GM18870 (cell line): ENCODE results near the gene B3GNT8.
"Not testable (repeated sequence)": the region's sequence is repeated elsewhere in the genome, so short reads cannot be mapped to it uniquely, and the experiment has no call there.

ENCODE experiments used
- ATAC-seq: cut with Tn5 transposase; IDR thresholded peaks from one replicate; pipeline ENCODE4 v1.9.1; 2021; ENCODE audit warnings: moderate library complexity; ENCODE audit not compliant: unreplicated experiment

B3GNT8 gene

DNA sequence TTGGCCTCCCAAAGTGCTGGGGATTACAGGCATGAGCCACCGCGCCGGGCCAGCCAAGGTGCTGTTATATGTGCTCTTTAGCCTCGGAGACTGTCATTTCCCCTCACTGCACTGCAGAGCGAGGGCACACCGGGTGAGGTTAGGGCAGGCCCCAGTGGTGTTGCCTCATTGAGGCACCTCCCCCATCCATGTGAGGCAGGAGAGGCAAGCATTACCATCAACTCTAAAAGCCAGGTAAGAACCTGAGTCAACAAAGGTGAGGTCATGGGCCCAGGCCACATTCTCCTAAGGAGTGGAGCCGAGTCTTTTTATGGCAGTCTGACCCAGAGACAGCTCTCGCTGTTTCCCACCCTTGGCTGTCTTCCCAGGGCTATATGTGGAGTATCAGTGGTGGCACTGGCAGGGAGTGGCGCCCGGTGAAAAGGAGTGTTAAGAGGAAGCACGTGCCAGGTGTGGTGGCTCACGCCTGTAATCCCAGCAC is 10.9 kb downstream of the B3GNT8 start:
- ATAC-seq = no peak

DNA sequence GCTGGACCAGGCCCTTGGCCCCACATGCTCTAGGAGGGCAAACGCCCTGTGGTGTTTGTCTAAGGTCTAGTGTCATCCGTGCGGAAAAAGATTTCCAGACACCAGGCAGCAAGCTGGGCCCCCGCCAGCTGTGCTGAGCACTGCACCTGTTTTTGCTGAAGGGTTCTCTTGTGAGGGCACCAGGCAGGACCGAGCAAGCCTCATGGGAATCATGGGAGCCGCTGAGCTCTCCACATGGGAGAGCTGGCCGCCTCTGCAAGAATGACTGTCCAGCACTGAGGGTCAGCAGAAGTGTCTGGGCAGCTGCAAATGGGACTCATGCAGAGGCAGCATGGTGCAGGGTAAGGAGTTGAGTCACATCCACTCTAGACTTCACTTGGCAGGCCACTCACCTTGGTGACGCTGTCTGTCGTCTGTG is 12.0 kb downstream of the B3GNT8 start:
- no peak for ATAC-seq

DNA sequence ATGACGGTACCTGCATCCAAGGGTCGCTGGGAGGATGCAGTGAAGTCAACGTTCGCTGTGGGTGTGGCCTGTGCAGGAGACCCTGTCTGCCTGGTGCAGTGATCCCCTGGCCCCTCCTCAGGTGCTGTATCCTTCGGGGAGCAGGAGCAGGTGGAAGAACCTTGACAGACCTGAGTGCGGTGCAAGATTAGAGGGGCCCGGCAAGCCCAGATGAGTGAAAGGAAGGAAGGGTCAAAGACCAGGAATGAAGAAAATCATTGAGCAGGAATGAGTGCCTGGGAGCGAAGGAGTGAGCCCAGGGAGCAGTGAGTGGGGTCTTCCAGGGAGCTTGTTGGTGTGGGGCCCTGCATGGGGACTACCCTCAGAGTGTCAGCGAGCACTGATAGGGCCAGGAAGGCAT is 12.7 kb downstream of the B3GNT8 start:
- ATAC-seq = no peak

DNA sequence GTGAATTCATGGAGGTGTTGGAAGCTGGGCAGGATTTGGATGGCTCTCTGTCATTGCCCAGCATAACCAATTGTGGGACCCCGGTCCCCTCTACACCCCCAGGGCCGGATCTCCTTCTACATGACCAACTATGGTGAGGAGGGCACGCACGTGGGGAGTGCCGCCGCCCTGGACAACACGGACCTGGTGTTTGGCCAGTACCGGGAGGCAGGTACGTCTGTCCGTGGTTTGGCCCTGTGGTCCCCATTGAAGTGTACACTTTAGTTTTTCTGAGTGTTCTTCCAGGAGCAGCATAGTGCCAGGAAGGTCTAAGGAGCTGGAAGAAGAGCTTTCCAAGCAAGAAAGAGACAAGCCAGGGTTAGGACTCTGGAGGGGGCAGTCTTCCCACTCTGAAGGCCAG is 13.2 kb downstream of the B3GNT8 start:
- no peak for ATAC-seq

DNA sequence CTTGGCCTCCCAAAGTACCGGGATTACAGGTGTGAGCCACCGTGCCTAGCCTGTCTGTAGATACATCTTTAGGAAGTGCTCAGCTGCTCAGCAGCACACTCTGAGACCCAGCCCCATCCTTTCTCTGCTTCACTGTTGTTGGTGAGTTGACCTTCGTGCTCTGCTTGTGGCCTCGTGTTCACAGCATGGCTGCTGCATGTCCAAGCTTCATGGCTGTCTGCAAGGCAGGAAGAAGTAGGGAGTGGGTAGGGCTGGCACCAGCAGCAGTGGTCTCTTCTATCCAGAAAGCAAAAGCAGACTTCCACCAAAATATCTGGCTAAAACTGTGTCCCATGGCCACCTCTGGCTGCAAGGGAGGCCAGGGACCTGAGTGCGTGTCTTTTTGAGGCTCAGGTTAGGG is 14.2 kb downstream of the B3GNT8 start:
- ATAC-seq = no peak

DNA sequence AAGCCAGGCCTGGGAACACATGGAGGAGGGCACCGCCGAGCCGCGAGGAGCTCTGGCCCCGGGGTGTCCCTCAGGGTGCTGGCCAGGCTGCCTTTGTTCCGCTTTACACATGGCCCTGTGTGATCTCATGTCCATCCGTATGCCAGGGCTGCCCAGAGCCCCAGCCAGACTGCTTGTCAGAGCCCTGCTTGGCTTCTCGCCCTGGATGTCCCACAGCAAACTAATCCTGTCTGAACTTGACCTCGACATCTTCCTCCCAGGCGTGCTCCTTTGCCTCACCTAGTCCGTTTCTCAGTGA is 15.3 kb downstream of the B3GNT8 start:
- no peak for ATAC-seq

DNA sequence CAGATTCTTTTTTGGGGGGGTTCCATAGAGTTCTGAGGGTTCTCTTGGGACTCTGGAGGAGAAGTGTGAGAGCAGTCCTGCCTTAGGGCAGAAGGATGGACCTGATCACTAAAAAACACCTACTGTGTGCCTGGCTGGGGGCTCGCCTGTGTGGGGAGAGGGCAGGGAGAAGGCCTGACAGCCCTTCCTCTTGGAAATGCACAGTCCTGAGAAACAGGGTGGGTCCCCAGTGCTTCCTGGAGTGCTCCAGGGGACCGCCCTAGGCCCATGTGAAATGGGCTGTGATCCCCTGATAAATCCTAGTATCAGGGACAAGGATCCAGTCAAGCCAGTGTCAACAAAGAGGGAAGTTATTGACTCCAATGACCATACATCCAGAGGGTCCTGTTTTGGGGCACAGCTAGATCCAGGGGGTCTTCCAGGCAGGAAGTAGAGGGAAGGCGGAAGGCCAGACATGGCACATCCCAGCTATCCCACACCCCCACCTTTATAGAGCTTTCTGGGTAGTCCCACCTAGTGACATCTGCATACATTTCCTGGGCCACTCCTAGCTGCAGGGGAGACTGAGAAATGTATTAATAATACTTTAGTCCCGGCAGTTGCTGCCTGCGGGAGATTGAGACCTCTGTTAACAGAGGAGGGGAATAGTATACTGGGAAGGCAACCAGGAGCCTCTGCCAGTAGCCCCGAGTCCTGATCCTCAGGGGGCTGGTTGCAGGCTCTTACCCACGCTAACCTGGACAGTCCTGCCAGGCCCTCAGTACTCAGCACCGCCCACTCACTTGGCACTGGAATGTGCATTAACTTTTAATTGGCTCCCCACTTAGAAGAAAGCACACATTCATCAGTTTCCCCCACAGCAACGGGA is 15.8 kb downstream of the B3GNT8 start:
- ATAC-seq = no peak

DNA sequence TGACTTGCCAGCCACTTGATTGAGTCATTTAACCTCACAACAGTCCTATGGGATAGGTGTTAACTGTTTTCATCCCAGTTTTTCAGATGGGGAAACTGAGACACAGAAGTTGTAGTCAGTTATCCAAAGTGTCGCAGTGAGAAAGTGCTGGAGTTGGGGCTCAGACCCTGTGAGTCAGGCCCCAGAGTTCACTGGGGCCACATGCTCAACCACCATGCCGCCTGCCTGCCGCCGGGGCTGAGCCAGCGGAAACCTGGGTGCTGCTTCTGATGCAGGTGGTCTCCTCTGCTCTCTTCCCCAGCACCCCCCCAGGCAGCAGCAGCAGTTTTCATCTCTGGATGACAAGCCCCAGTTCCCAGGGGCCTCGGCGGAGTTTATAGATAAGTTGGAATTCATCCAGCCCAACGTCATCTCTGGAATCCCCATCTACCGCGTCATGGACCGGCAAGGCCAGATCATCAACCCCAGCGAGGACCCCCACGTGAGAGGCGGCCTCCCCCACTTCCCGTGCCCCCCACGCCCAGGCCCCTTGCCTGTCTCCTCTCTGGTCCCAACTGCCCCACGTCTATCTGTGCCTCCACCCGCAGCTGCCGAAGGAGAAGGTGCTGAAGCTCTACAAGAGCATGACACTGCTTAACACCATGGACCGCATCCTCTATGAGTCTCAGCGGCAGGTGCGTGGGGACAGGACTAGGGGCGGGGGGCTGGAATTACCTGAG is 16.7 kb downstream of the B3GNT8 start:
- no peak for ATAC-seq

DNA sequence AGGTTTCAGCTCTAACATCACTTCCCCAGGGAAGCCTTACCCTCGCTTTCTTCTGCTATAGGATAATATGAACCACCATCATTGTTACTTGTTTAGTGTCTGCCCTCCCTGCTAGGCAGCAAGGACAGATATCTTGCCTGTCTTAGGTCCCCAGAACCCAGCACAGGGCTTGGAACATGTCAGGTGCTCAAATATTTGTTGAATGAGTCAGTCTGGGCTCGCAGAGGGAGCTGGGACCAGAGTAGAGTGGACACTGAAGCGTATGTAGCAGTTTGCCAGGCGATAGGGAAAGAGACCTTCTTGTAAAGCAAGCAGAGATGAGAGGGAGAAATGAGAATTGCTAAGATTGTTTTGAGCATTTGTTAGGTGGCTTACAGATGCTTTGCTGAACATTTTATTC is 17.9 kb downstream of the B3GNT8 start:
- no peak for ATAC-seq

DNA sequence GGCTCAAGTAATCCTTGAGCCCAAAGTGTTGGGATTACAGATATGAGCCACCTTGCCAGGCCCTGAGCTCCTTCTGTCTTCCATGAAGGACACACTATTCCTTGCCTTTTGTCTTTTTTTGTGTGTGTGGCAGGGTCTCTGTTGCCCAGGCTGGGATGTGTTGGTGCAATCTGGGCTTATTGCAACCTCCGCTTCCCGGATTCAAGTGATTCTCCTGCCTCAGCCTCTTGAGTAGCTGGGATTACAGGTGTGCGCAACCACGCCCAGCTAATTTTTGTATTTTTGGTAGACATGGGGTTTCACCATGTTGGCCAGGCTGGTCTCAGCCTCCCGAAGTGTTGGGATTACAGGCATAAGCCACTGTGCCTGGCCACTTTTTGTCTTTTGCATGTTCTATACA is 18.3 kb downstream of the B3GNT8 start:
- ATAC-seq = not testable (repeated sequence)

DNA sequence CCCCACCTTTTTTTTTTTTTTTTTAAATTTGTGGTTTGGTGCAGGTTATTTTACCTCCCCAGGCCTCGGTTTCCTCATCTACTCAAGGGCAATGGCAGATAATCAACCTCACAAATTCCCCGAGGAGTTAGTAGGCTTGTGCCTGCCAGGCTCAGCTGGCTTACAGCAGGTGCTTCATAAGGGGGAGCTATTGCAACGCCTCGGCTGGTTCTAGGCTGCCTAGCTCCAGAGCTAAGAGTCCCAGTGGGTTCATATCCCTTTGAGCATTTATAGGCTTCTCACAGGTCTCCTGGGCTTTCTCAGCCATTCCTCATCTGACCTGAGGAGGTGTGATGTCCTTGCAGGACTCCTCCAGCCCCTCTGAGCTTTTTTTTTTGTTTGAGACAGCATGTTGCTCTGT is 18.9 kb downstream of the B3GNT8 start:
- ATAC-seq = no peak

DNA sequence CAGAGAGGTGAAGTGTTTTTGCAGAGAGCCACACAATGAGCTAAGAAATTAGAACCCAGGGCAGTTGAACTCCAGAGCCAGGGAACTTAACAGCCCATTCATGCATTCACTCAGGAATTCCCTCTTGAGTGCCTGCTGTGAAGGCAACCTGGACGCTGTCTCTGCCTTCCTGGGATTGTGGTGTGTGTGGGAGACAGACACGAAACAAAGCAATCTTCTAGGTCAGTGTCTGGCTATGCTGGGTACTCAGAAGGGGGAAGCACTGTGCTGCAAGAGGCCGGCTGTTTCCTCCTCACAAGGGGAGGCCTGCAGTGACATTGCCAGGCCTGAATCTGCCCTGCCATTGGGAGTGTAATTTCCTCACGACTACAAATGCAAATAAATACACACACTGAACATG is 19.9 kb downstream of the B3GNT8 start:
- ATAC-seq = no peak

DNA sequence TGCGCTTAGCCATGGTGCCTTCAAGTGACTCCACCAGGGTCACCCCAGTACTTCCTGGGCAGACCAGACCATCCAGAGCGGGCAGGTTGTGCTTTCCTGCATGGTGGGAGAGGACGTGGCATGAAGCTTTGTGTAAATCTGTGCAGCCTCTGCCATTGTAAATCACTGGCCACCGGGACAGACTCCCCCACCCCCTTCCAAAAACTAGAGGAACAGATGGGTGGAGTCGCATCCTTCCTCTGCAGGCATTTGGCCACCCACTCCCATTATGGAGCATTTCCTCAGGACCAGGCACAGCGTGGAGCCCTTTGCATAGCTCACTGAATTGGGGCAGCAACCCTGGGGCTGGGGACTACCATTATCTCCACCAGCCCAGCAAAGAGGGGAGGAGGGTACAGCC is 21.4 kb downstream of the B3GNT8 start:
- ATAC-seq = no peak

DNA sequence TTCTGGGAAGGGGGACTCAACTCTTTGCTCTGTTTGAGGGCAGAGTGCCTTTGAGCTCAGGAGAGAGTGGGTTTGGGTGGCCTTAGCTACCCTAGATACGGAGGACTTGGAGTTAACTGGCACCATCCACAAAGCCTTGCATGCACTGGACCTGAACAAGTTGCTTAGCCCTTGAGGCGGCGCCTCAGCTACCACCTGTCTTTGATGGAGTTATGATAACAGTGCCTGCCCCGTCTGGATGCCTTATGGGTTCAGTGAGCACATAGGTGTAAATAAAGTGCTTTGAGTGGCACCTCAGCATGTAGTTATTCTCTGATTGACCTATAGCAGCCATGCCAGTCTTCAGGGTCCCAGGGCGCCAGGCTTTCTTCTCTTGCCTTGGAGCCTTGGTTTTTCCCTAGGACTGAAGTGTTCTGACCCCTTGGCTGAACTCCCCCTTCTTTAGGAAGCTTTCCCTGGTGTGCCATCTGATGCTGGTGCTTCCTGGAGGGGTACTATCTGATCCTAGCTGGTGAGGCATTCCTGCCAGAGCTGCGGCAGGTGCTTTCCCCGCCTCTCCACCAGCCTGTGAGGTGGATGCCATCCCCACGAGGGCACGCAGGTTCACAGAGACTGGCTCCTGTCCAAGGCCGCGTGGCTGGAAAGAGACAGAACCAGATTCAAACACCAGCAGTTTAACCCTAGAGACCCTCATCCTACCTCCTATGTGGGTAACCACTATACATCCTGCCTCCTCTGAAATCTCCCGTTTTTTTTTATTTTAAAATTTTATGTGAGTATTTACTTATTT is 23.8 kb downstream of the B3GNT8 start:
- no peak for ATAC-seq

DNA sequence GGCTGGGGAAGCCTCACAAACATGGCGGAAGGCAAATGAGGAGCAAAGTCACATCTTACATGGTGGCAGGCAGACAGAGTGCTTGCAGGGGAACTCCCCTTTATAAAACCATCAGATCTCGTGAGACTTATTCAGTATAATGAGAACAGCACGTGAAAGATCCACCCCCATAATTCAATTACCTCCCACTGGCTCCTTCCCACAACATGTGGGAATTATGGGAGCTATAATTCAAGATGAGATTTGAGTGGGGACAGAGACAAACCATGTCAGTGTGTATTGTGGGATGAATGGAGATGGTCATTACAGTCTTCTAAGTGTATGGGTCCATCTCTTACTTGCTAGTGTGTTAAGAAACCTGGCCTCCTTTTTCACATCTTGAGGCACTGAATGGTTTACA is 25.2 kb downstream of the B3GNT8 start:
- no peak for ATAC-seq

DNA sequence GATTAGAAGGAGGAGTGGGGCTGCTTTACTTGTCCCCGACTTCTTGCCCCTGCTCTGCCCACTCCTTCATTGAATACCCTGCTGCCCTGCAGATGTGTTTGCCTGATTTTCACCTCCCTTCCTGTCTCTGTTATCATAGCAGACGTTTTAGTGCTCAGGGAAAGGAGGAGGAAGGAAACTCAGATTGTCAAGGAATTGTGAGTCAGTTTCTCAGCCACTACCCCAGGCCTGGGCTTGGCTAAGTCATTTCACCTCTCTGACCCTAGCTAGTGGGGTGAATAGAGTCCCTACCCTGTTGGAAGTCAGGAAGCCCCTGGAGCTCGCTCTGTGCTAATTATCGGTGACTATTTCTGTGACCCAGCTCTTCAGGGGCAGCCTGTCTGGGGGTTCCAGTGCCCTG is 25.7 kb downstream of the B3GNT8 start:
- ATAC-seq = no peak

DNA sequence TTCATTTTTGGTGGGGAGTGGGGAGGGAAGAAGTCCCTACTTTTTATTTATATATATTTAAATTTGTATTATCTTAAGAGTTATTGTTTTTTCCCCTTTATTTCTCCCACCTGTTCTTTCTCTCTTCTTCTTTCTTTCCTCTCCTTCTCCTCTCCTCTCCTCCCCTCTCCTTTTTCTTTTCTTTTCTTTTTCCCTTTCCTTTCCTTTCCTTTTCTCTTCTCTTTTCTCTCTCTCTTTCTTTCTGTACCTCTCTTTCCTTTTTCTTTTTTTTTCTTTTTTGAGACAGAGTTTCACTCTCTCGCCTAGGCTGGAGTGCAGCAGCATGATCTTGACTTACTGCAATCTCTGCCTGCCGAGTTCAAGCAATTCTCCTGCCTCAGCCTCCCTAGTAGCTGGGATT is 27.6 kb downstream of the B3GNT8 start:
- no peak for ATAC-seq

DNA sequence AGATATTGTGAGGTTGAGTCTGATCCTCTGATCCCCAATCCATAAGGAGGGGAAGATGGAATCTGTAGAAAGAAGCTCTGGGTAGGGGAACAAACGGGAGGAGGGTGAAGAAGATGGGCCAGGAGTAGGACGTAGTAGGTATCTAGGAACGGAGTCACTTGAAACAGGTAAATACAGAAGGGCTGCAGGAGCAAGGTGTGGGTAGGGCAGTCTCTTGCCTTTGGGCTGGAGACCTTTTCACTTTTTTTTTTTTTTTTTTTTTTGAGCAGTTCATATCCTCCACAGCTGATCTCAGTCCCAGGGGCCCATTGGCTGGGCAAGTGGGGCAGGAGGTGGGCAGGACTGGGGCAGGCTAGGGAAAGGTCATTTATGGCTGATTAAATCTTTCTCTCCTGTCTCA is 28.1 kb downstream of the B3GNT8 start:
- no peak for ATAC-seq

DNA sequence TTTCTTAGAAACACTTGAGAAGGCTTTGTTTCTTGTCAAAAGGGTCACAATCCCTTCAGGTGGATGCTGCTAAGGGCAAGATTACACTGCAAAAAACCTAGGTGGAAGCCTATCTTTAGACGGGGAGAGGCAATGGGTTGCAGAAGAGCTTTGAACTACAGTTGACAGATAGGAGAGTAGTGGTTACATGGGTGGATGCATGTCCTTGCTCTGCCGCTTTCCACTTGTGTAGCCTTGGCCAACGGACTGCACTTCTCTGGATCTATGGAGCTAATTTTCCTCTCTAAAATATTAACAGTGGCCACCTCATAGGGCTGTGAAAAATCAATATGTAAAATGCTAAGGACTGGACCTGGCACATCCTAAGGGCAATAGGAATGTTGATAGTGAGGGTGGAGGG is 28.6 kb downstream of the B3GNT8 start:
- ATAC-seq = no peak

DNA sequence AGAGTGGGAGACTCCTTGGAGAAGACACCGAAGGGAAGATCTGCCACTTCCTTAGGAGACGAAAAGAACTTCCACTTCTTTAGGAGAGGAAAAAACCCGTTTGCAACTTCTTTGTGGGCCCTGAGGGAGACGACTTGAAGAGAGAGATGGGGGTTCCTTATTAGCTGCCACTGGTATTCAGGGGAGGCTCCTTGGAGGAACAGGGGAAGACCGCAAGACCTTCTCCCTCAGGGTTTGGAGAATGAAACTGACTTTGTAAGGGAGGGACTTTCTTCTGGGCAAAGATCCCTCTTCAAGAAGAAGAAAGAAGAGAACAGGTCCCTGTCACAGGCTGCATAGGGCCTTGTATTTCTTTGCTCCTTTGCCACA is 29.1 kb downstream of the B3GNT8 start:
- no peak for ATAC-seq

DNA sequence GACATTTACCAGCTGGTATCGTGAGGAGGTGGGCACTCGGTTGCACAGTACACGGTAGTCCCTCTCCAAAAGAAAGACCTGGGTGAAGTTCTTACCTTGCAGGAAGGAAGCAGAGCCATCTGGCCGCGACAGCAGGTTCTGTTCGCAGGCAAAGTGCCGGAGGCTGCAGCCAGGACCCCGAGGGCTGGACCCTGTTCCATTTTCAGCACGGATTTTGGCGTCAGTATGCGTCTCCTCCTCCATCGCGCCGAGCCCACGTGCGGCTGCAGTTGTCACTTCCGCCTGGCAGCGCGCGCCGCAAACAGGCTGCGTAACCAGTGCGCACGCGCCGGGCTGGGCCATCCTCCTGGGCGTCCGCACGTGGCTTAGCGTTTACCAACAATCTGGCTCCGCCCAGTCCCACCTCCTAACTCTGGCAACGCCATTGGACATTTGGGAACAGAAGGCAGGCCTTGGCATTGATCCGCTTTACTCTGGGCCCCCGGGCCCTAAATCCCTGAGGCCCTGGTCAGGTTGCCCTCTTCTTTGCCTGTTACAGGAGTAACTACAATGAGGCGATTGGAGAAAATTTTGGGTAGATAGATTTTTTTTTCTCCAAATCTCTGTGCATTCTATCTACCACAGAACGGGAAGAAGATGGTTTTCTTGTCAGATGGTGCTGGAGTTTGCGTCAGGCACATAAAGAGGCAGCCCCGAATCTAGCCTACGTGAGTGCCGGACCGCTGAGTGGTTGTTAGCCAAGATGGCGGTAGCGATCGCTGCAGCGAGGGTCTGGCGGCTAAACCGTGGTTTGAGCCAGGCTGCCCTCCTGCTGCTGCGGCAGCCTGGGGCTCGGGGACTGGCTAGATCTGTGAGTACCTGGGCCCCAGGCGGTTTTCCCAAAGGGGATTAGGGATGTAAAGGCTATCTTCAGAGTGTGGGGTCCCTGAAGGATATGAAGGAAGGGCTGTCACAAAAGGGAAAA is 29.8 kb downstream of the B3GNT8 start, which contains the start of the genes BCKDHA and EXOSC5:
TSS of gene BCKDHA (plus strand) at position 733 of the 964 bp plus-strand sequence. CDS start at position 743, 10 bp downstream.
TSS of gene EXOSC5 (minus strand) at position 274 of the 964 bp plus-strand sequence. CDS start at position 243, 31 bp downstream.
- peak; percentile 85 for ATAC-seq
